ENCODE results near the gene PGBD1. TPM values are rescaled to one million over a fixed set of nuclear protein-coding genes. Genes with fewer than 3 reads are reported as not detected.

Gene PGBD1
- total and polyA plus RNA-seq, 4 donors, result 0.74 to 3.7 (median 0.97) TPM

- TF ChIP-seq GABPA (IDR thresholded peaks at IDR 0.05 in 1 of 2, conservative IDR thresholded peaks at IDR 0.05 in 1 of 2) (no peak), FOXA2 (IDR thresholded peaks at IDR 0.05) (no peak)
Observed at GRCh38 chr6:28240471-28240870, 40.9 kb upstream of the PGBD1 start (continued).

GRCh38 chr6:28243946-28244345, 37.4 kb upstream of the PGBD1 start:
- Histone ChIP-seq H3K27me3 (ENCODE audit: control insufficient read depth in 4 of 4, insufficient read depth in 4 of 4, low read length in 3 of 4) (no peaks in the 10 kb centered on the region), H3K9ac (ENCODE audit: low read depth in 1 of 2, low read length in 2 of 2) (no peak overlapping the region), H3K4me3 (ENCODE audit: low read depth in 1 of 3, low read length in 3 of 3) (no peak overlapping the region), H3K27ac (ENCODE audit: low read depth in 1 of 2, low read length in 2 of 2) (no peak overlapping the region), H3K4me1 (ENCODE audit: control insufficient read depth in 4 of 4, insufficient read depth in 4 of 4, low read length in 3 of 4) (no peaks in the 10 kb centered on the region), H3K36me3 (ENCODE audit: control insufficient read depth in 4 of 4, insufficient read depth in 3 of 4, low read depth in 1 of 4, low read length in 3 of 4) (peaks cover 0 to 46% (median 27%) of the 10 kb centered on the region in 4 donors), H3K9me3 (ENCODE audit: control insufficient read depth in 4 of 4, low read length in 3 of 4) (no peaks in the 10 kb centered on the region)
- no peak for DNase-seq (ENCODE audit: low spot score)
- WGBS, result 90% methylated on average over 3 of the region's 3 CpGs
- TF ChIP-seq MAX (IDR thresholded peaks at IDR 0.05) (no peak), ATF3 (IDR thresholded peaks at IDR 0.05) (no peak), RXRA (IDR thresholded peaks at IDR 0.05) (no peak), REST (IDR thresholded peaks at IDR 0.05) (no peak), JUND (IDR thresholded peaks at IDR 0.05) (no peak), ZBTB33 (IDR thresholded peaks at IDR 0.05) (no peak), TAF1 (conservative IDR thresholded peaks at IDR 0.05) (no peak)

GRCh38 chr6:28245206-28245941, 36.0 kb upstream of the PGBD1 start:
- TF ChIP-seq FOXA1 (IDR thresholded peaks at IDR 0.05), result no peak
- TF ChIP-seq FOXA2 (IDR thresholded peaks at IDR 0.05), result no peak
- Histone ChIP-seq H3K36me3 (ENCODE audit: control insufficient read depth in 4 of 4, insufficient read depth in 3 of 4, low read depth in 1 of 4, low read length in 3 of 4) (peaks cover 0 to 46% (median 27%) of the 10 kb centered on the region in 4 donors), H3K4me1 (ENCODE audit: control insufficient read depth in 4 of 4, insufficient read depth in 4 of 4, low read length in 3 of 4) (peaks cover 0 to under 1% (median under 1%) of the 10 kb centered on the region in 4 donors), H3K27me3 (ENCODE audit: control insufficient read depth in 4 of 4, insufficient read depth in 4 of 4, low read length in 3 of 4) (no peaks in the 10 kb centered on the region), H3K4me3 (ENCODE audit: low read depth in 1 of 3, low read length in 3 of 3) (no peak overlapping the region), H3K27ac (ENCODE audit: low read depth in 1 of 2, low read length in 2 of 2) (no peak overlapping the region), H3K9ac (ENCODE audit: low read depth in 1 of 2, low read length in 2 of 2) (no peak overlapping the region), H3K9me3 (ENCODE audit: control insufficient read depth in 4 of 4, low read length in 3 of 4) (no peaks in the 10 kb centered on the region)
- 94% methylated on average over 6 of the region's 6 CpGs for WGBS
- DNase-seq (ENCODE audit: low spot score), result no peak
